Neural cell (in vitro differentiated cells): ENCODE data around the gene TMEM245. TPM values are rescaled to one million over a fixed set of nuclear protein-coding genes. Genes with fewer than 3 reads are reported as not detected.

ENCODE experiments used
- H2AFZ ChIP-seq: fragments of 200-600, 300-800 bp; sonication (generic), shearing (Covaris generic); 2 replicates; pipeline ENCODE4 v1.6.0; 2014; ENCODE audit warnings: low read depth, mild to moderate bottlenecking, antibody characterized with exemption, low read length, moderate library complexity
- H3F3A ChIP-seq: fragments of 200-600 bp; shearing (Covaris generic); 2 replicates; pipeline ENCODE4 v1.6.1; 2016; ENCODE audit warnings: mild to moderate bottlenecking, moderate library complexity, mixed read lengths, antibody characterized with exemption, low read length; ENCODE audit not compliant: insufficient read depth, poor library complexity, severe bottlenecking
- H3K27ac ChIP-seq: fragments of 200-600, 300-800 bp; sonication (generic), shearing (Covaris generic); 2 replicates; pipeline ENCODE4 v1.5.1; 2014; ENCODE audit warnings: mild to moderate bottlenecking, low read length, moderate library complexity
- H3K27me3 ChIP-seq: fragments of 300-800, 200-600 bp; sonication (generic), shearing (Covaris generic); 2 replicates; pipeline ENCODE4 v1.6.0; 2014; ENCODE audit warnings: mild to moderate bottlenecking, low read depth, low read length, moderate library complexity; ENCODE audit not compliant: insufficient read depth
- H3K36me3 ChIP-seq: fragments of 300-800, 200-600 bp; sonication (generic), shearing (Covaris generic); 2 replicates; pipeline ENCODE4 v1.5.1; 2014; ENCODE audit warnings: mild to moderate bottlenecking, antibody characterized with exemption, low read length, moderate library complexity; ENCODE audit not compliant: insufficient read depth
- H3K4me2 ChIP-seq: fragments of 300-800, 200-600 bp; sonication (generic), shearing (Covaris generic); 2 replicates; pipeline ENCODE4 v1.6.0; 2014; ENCODE audit warnings: mild to moderate bottlenecking, low read length
- H3K4me3 ChIP-seq: fragments of 300-800, 200-600 bp; sonication (generic), shearing (Covaris generic); 2 replicates; pipeline ENCODE4 v1.5.1; 2014; ENCODE audit warnings: mild to moderate bottlenecking, low read length, moderate library complexity
- H3K79me2 ChIP-seq: fragments of 200-600 bp; shearing (Covaris generic); replicated peaks from 2 replicates; pipeline ENCODE4 v1.6.0; 2014; ENCODE audit warnings: mild to moderate bottlenecking, low read length, moderate library complexity; ENCODE audit not compliant: insufficient read depth
- H3K9ac ChIP-seq: fragments of 300-800, 200-600 bp; sonication (generic), shearing (Covaris generic); 2 replicates; pipeline ENCODE4 v1.6.1; 2016; ENCODE audit warnings: mild to moderate bottlenecking, low read length, mixed read lengths
- H3K9me2 ChIP-seq: fragments of 200-600 bp; shearing (Covaris generic); 2 replicates; pipeline ENCODE4 v1.6.1; 2016; ENCODE audit warnings: mild to moderate bottlenecking, low read length, mixed read lengths; ENCODE audit not compliant: insufficient read depth
- H3K9me3 ChIP-seq: fragments of 200-600, 300-800 bp; sonication (generic), shearing (Covaris generic); 2 replicates; pipeline ENCODE4 v1.6.1; 2016; ENCODE audit warnings: mild to moderate bottlenecking, mixed run types, low read length, moderate library complexity, mixed read lengths
- H4K20me1 ChIP-seq: fragments of 200-600 bp; shearing (Covaris generic); 2 replicates; pipeline ENCODE4 v1.6.1; 2016; ENCODE audit warnings: mild to moderate bottlenecking, mixed run types; ENCODE audit not compliant: insufficient read depth
- EP300 ChIP-seq: fragments of 450-650 bp; conservative IDR thresholded peaks from 2 replicates; pipeline ENCODE4 v1.6.1; 2014; ENCODE audit warnings: antibody characterized with exemption, mild to moderate bottlenecking, moderate library complexity; ENCODE audit not compliant: poor library complexity, severe bottlenecking
- EZH2 ChIP-seq: fragments of 200-600, 300-800 bp; shearing (Covaris generic), sonication (generic); IDR thresholded peaks from 2 replicates; pipeline ENCODE4 v1.6.1; 2014; ENCODE audit warnings: antibody characterized with exemption, low read length, borderline replicate concordance, mild to moderate bottlenecking; ENCODE audit not compliant: insufficient read depth, poor library complexity, severe bottlenecking
- MXI1 ChIP-seq: fragments of 450-650 bp; conservative IDR thresholded peaks from 2 replicates; pipeline ENCODE4 v1.6.1; 2014; ENCODE audit warnings: antibody characterized with exemption, mild to moderate bottlenecking; ENCODE audit not compliant: poor library complexity, severe bottlenecking
- POLR2AphosphoS5 ChIP-seq: IDR thresholded peaks from 2 replicates; pipeline ENCODE4 v1.6.1; 2012
- RAD21 ChIP-seq: fragments of 450-650 bp; conservative IDR thresholded peaks from 2 replicates; pipeline ENCODE4 v1.6.1; 2014; ENCODE audit warnings: antibody characterized with exemption, mild to moderate bottlenecking, moderate library complexity
- SMC3 ChIP-seq: fragments of 450-650 bp; conservative IDR thresholded peaks from 2 replicates; pipeline ENCODE4 v1.6.1; 2014; ENCODE audit warnings: antibody characterized with exemption, mild to moderate bottlenecking, moderate library complexity; ENCODE audit not compliant: poor library complexity
- polyA plus RNA-seq: library from polyadenylated mRNA; depleted of rRNA; stranded (reverse); fragments of >200 nt; gene quantifications from 2 replicates; pipeline ENCODE4 v1.2.3, GENCODE V29; 2014
- TF ChIP-seq, protein P1 (sequence below): IDR thresholded peaks from 2 replicates; pipeline ENCODE4 v1.6.1; 2012; ENCODE audit warnings: borderline replicate concordance
- TF ChIP-seq, protein P2 (sequence below): fragments of 450-650 bp; IDR thresholded peaks from 2 replicates; pipeline ENCODE4 v1.5.1; 2014; ENCODE audit warnings: antibody characterized with exemption, mild to moderate bottlenecking, moderate library complexity; ENCODE audit not compliant: poor library complexity, severe bottlenecking

The TMEM245 gene
- polyA plus RNA-seq, 1 donor from 2014 or later = 32.1 TPM

DNA sequence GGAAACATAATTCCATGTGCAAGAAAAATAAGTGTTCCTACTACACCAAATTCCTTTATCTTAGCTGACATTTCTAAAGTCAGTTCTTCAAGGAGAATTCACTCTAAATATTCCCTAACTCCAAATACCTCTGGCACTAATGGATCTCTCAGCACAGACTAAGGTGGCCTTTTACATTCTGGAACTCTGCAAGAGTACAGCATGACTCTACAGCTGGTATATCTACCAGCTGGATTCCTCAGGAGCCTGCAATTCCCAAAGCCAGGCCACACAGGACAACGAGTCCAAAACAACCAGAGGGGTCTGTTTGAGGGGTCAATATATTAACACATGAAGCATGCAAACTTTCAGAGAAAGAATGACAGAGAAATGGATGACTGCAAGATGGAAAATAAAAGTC, 27.2 kb downstream of the TMEM245 start:
- Histone ChIP-seq H3K9me2 (no peaks in the 10 kb centered on the region), H3K36me3 (no peaks in the 10 kb centered on the region), H3K27me3 (no peaks in the 10 kb centered on the region), H3K27ac (no peak overlapping the region), H3K9ac (no peak overlapping the region), H4K20me1 (no peaks in the 10 kb centered on the region), H2AFZ (no peak overlapping the region), H3K4me3 (no peak overlapping the region), H3K9me3 (no peaks in the 10 kb centered on the region), H3F3A (no peaks in the 10 kb centered on the region), H3K4me2 (no peak overlapping the region), H3K79me2 (no peaks in the 10 kb centered on the region)
- TF ChIP-seq EZH2 (no peak), POLR2AphosphoS5 (no peak), MXI1 (no peak), SMC3 (no peak), RAD21 (no peak), EP300 (no peak)
- TF ChIP-seq, protein P1, sequence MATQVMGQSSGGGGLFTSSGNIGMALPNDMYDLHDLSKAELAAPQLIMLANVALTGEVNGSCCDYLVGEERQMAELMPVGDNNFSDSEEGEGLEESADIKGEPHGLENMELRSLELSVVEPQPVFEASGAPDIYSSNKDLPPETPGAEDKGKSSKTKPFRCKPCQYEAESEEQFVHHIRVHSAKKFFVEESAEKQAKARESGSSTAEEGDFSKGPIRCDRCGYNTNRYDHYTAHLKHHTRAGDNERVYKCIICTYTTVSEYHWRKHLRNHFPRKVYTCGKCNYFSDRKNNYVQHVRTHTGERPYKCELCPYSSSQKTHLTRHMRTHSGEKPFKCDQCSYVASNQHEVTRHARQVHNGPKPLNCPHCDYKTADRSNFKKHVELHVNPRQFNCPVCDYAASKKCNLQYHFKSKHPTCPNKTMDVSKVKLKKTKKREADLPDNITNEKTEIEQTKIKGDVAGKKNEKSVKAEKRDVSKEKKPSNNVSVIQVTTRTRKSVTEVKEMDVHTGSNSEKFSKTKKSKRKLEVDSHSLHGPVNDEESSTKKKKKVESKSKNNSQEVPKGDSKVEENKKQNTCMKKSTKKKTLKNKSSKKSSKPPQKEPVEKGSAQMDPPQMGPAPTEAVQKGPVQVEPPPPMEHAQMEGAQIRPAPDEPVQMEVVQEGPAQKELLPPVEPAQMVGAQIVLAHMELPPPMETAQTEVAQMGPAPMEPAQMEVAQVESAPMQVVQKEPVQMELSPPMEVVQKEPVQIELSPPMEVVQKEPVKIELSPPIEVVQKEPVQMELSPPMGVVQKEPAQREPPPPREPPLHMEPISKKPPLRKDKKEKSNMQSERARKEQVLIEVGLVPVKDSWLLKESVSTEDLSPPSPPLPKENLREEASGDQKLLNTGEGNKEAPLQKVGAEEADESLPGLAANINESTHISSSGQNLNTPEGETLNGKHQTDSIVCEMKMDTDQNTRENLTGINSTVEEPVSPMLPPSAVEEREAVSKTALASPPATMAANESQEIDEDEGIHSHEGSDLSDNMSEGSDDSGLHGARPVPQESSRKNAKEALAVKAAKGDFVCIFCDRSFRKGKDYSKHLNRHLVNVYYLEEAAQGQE = no peak
- TF ChIP-seq, protein P2, sequence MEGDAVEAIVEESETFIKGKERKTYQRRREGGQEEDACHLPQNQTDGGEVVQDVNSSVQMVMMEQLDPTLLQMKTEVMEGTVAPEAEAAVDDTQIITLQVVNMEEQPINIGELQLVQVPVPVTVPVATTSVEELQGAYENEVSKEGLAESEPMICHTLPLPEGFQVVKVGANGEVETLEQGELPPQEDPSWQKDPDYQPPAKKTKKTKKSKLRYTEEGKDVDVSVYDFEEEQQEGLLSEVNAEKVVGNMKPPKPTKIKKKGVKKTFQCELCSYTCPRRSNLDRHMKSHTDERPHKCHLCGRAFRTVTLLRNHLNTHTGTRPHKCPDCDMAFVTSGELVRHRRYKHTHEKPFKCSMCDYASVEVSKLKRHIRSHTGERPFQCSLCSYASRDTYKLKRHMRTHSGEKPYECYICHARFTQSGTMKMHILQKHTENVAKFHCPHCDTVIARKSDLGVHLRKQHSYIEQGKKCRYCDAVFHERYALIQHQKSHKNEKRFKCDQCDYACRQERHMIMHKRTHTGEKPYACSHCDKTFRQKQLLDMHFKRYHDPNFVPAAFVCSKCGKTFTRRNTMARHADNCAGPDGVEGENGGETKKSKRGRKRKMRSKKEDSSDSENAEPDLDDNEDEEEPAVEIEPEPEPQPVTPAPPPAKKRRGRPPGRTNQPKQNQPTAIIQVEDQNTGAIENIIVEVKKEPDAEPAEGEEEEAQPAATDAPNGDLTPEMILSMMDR = no peak

DNA sequence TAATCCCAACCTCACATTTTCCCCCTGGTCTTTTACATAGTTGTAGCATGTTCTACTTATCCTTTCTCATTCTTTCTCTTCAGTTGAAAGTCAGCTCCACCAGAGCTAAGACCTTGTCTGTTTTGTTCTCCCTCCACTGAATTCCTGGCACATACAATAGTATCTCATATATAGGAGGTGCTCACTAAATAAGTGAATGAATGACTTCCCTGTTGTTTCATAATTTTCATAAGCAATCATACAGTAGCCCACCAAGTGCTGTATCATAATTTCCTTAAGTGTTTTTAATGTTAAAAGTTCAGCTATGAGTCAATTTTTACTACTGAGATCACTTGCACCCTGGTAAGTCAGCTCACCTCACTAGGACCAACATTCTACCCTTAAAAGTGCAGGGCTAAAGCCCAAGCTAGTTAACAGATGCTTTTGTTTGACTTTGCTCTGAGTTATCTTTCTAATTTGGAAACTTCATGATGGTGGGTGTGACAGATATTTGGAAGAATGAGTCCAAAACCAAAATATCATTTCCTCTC, 27.6 kb downstream of the TMEM245 start:
- Histone ChIP-seq H3K4me3 (no peak overlapping the region), H3F3A (no peaks in the 10 kb centered on the region), H3K9me3 (no peaks in the 10 kb centered on the region), H3K9me2 (no peaks in the 10 kb centered on the region), H3K4me2 (no peak overlapping the region), H3K79me2 (no peaks in the 10 kb centered on the region), H3K36me3 (no peaks in the 10 kb centered on the region), H3K27me3 (no peaks in the 10 kb centered on the region), H3K9ac (no peak overlapping the region), H3K27ac (no peak overlapping the region), H2AFZ (no peak overlapping the region), H4K20me1 (no peaks in the 10 kb centered on the region)
- TF ChIP-seq POLR2AphosphoS5 (no peak), MXI1 (no peak), EP300 (no peak), SMC3 (no peak), RAD21 (no peak), EZH2 (no peak)
- TF ChIP-seq, protein P1 = no peak
- TF ChIP-seq, protein P2 = no peak
